ENCODE measurements around the gene PCA3. TPM values are rescaled to one million over a fixed set of nuclear protein-coding genes. Genes with fewer than 3 reads are reported as not detected.

The PCA3 gene
- total and polyA plus RNA-seq, 4 donors: 0.33 to 0.92 (median 0.58) TPM

- no peak overlapping the region for H3K27ac ChIP-seq (ENCODE audit: low read depth in 1 of 2, low read length in 2 of 2)
- 94% methylated on average over 15 of the region's 15 CpGs for WGBS
- TF ChIP-seq ZBTB33 (IDR thresholded peaks at IDR 0.05): no peak
- no peak for TF ChIP-seq CTCF (IDR thresholded peaks at IDR 0.05; ENCODE audit: low read depth, low read length, missing input control)
- TF ChIP-seq ATF3 (IDR thresholded peaks at IDR 0.05): no peak
- no peak for TF ChIP-seq FOXA1 (IDR thresholded peaks at IDR 0.05)
- no peak for TF ChIP-seq JUND (IDR thresholded peaks at IDR 0.05)
- H3K9ac ChIP-seq (ENCODE audit: low read depth in 1 of 2, low read length in 2 of 2): no peak overlapping the region
- no peak overlapping the region for H3K4me3 ChIP-seq (ENCODE audit: low read depth in 1 of 3, low read length in 3 of 3)
- no peak for DNase-seq (ENCODE audit: low spot score)
- no peaks in the 10 kb centered on the region for H3K36me3 ChIP-seq (ENCODE audit: control insufficient read depth in 4 of 4, insufficient read depth in 3 of 4, low read depth in 1 of 4, low read length in 3 of 4)
- H3K9me3 ChIP-seq (ENCODE audit: control insufficient read depth in 4 of 4, low read length in 3 of 4): no peaks in the 10 kb centered on the region
- H3K27me3 ChIP-seq (ENCODE audit: control insufficient read depth in 4 of 4, insufficient read depth in 4 of 4, low read length in 3 of 4): no peaks in the 10 kb centered on the region
- no peaks in the 10 kb centered on the region for H3K4me1 ChIP-seq (ENCODE audit: control insufficient read depth in 4 of 4, insufficient read depth in 4 of 4, low read length in 3 of 4)
Measured at GRCh38 chr9:76793784-76794431, 29.7 kb downstream of the PCA3 start.

- Histone ChIP-seq H3K36me3 (ENCODE audit: control insufficient read depth in 4 of 4, insufficient read depth in 3 of 4, low read depth in 1 of 4, low read length in 3 of 4) (no peaks in the 10 kb centered on the region), H3K9ac (ENCODE audit: low read depth in 1 of 2, low read length in 2 of 2) (no peak overlapping the region), H3K27me3 (ENCODE audit: control insufficient read depth in 4 of 4, insufficient read depth in 4 of 4, low read length in 3 of 4) (no peaks in the 10 kb centered on the region), H3K4me1 (ENCODE audit: control insufficient read depth in 4 of 4, insufficient read depth in 4 of 4, low read length in 3 of 4) (no peaks in the 10 kb centered on the region), H3K27ac (ENCODE audit: low read depth in 1 of 2, low read length in 2 of 2) (no peak overlapping the region), H3K4me3 (ENCODE audit: low read depth in 1 of 3, low read length in 3 of 3) (no peak overlapping the region), H3K9me3 (ENCODE audit: control insufficient read depth in 4 of 4, low read length in 3 of 4) (no peaks in the 10 kb centered on the region)
- no peak for DNase-seq (ENCODE audit: low spot score)
- WGBS: 81% methylated on average over 5 of the region's 5 CpGs
- TF ChIP-seq NR2F2 (IDR thresholded peaks at IDR 0.05) (no peak), RXRA (IDR thresholded peaks at IDR 0.05) (no peak), MAX (IDR thresholded peaks at IDR 0.05) (no peak)
Measured at GRCh38 chr9:76796296-76796695, 32.1 kb downstream of the PCA3 start.

GRCh38 chr9:76798527-76798926, 34.3 kb downstream of the PCA3 start:
- Histone ChIP-seq H3K9ac (ENCODE audit: low read depth in 1 of 2, low read length in 2 of 2) (no peak overlapping the region), H3K4me1 (ENCODE audit: control insufficient read depth in 4 of 4, insufficient read depth in 4 of 4, low read length in 3 of 4) (no peaks in the 10 kb centered on the region), H3K27ac (ENCODE audit: low read depth in 1 of 2, low read length in 2 of 2) (no peak overlapping the region), H3K27me3 (ENCODE audit: control insufficient read depth in 4 of 4, insufficient read depth in 4 of 4, low read length in 3 of 4) (no peaks in the 10 kb centered on the region), H3K36me3 (ENCODE audit: control insufficient read depth in 4 of 4, insufficient read depth in 3 of 4, low read depth in 1 of 4, low read length in 3 of 4) (no peaks in the 10 kb centered on the region), H3K9me3 (ENCODE audit: control insufficient read depth in 4 of 4, low read length in 3 of 4) (no peaks in the 10 kb centered on the region), H3K4me3 (ENCODE audit: low read depth in 1 of 3, low read length in 3 of 3) (no peak overlapping the region)
- DNase-seq (ENCODE audit: low spot score): no peak
- WGBS: 71% methylated on average over 2 of the region's 2 CpGs
- TF ChIP-seq HNF4A (conservative IDR thresholded peaks at IDR 0.05) (no peak), ZBTB33 (IDR thresholded peaks at IDR 0.05) (no peak), SP1 (IDR thresholded peaks at IDR 0.05) (no peak)

All from liver (tissue), 9 donors.